Omental fat pad (tissue), 4 donors: Measurements from ENCODE around the gene RAB40B. TPM values are rescaled to one million over a fixed set of nuclear protein-coding genes. Genes with fewer than 3 reads are reported as not detected.

Experiments used
- ATAC-seq: fragments of 150-250 bp; one replicate; pipeline ENCODE4 v1.9.1; 2016; ENCODE audit warnings: mild to moderate bottlenecking, moderate library complexity; ENCODE audit not compliant: low FRiP score
- DNase-seq: peaks from one replicate; pipeline ENCODE4 v3.0.0-alpha.2; 2019; ENCODE audit warnings: low spot score
- CTCF ChIP-seq, 3 donors: fragments of 450-650 bp; IDR thresholded peaks; one replicate each; pipeline ENCODE4 v1.5.1; 2016 to 2017; ENCODE audit warnings: antibody characterized with exemption in 3 of 3, mild to moderate bottlenecking in 3 of 3, moderate library complexity in 2 of 3
- total RNA-seq, 4 donors: library from RNA; depleted of rRNA; stranded (reverse); fragments of >200 nt; gene quantifications; one replicate each; pipeline ENCODE4 v1.1.0, GENCODE V29; 2016

RAB40B gene
- total RNA-seq, 4 donors from 2014 or later: 8.0 to 12.3 (median 9.6) TPM

- ATAC-seq: no peak
- no peak for TF ChIP-seq CTCF (IDR thresholded peaks at IDR 0.05)
- no peak for DNase-seq
Measured at GRCh38 chr17:82653651-82654528, 44.6 kb downstream of the RAB40B start.

- ATAC-seq (no peak), DNase-seq (no peak)
- no peak for TF ChIP-seq CTCF (IDR thresholded peaks at IDR 0.05)
Measured at GRCh38 chr17:82650723-82651122, 47.8 kb downstream of the RAB40B start.

- DNase-seq: no peak
- no peak for ATAC-seq
- no peak for TF ChIP-seq CTCF (IDR thresholded peaks at IDR 0.05)
Measured at GRCh38 chr17:82649501-82650261, 48.8 kb downstream of the RAB40B start.

- DNase-seq: no peak
- no peak for TF ChIP-seq CTCF (IDR thresholded peaks at IDR 0.05)
- peak; percentile 25 for ATAC-seq
Measured at GRCh38 chr17:82648742-82649331, 49.7 kb downstream of the RAB40B start.

GRCh38 chr17:82648165-82648668, 50.3 kb downstream of the RAB40B start, which contains the start of gene WDR45B:
TSS of gene WDR45B (minus strand) at chr17:82648444. CDS start at chr17:82648340, 104 bp downstream.
- ATAC-seq (peak; percentile 80), DNase-seq (peak; percentile 50)
- no peak for TF ChIP-seq CTCF (IDR thresholded peaks at IDR 0.05)

GRCh38 chr17:82647593-82648164, 50.8 kb downstream of the RAB40B start:
- no peak for TF ChIP-seq CTCF (IDR thresholded peaks at IDR 0.05)
- peak; percentile 25 for ATAC-seq
- no peak for DNase-seq
